Measurements from ENCODE around the gene TSPAN19.

- TF ChIP-seq CTCF (IDR thresholded peaks at IDR 0.05): no peak
- TF ChIP-seq POLR2A (IDR thresholded peaks at IDR 0.05): no peak
Measured at GRCh38 chr12:84998341-84998740, 37.7 kb downstream of the TSPAN19 start.

Data from breast epithelium (tissue), 3 donors.